D341Med (cell line): Measurements from ENCODE around the gene CLCA2.

Source experiments
- DNase-seq: peaks from one replicate; pipeline ENCODE4 v3.0.0; 2012; ENCODE audit warnings: low spot score

CLCA2 gene

GRCh38 chr1:86430376-86430775 is 6.4 kb downstream of the CLCA2 start:
- DNase-seq = no peak

GRCh38 chr1:86434059-86434458 is 10.1 kb downstream of the CLCA2 start:
- DNase-seq = no peak

- DNase-seq = no peak
Measured at GRCh38 chr1:86435327-86435726, 11.4 kb downstream of the CLCA2 start.

- DNase-seq = no peak
Measured at GRCh38 chr1:86436041-86436440, 12.1 kb downstream of the CLCA2 start.

GRCh38 chr1:86441581-86441980 is 17.6 kb downstream of the CLCA2 start:
- no peak for DNase-seq

- DNase-seq = no peak
Measured at GRCh38 chr1:86441997-86442396, 18.0 kb downstream of the CLCA2 start.

- DNase-seq = no peak
Measured at GRCh38 chr1:86445919-86446318, 21.9 kb downstream of the CLCA2 start.

- DNase-seq = no peak
Measured at GRCh38 chr1:86447198-86447790, 23.3 kb downstream of the CLCA2 start.

GRCh38 chr1:86448670-86449069 is 24.7 kb downstream of the CLCA2 start:
- no peak for DNase-seq

GRCh38 chr1:86449103-86449502 is 25.1 kb downstream of the CLCA2 start:
- DNase-seq = no peak

GRCh38 chr1:86450847-86451246 is 26.9 kb downstream of the CLCA2 start:
- DNase-seq = no peak

GRCh38 chr1:86453664-86454063 is 29.7 kb downstream of the CLCA2 start:
- no peak for DNase-seq

- no peak for DNase-seq
Measured at GRCh38 chr1:86455073-86455472, 31.1 kb downstream of the CLCA2 start.

- no peak for DNase-seq
Measured at GRCh38 chr1:86460998-86461397, 37.0 kb downstream of the CLCA2 start.

GRCh38 chr1:86461482-86461881 is 37.5 kb downstream of the CLCA2 start:
- no peak for DNase-seq

- DNase-seq = no peak
Measured at GRCh38 chr1:86464819-86465218, 40.8 kb downstream of the CLCA2 start.

- DNase-seq = no peak
Measured at GRCh38 chr1:86466109-86466844, 42.3 kb downstream of the CLCA2 start.

- DNase-seq = no peak
Measured at GRCh38 chr1:86466986-86467385, 43.0 kb downstream of the CLCA2 start.

- no peak for DNase-seq
Measured at GRCh38 chr1:86468501-86468977, 44.6 kb downstream of the CLCA2 start, which contains the start of gene CLCA1. TSS of gene CLCA1 (plus strand) at chr1:86468927. CDS start at chr1:86468972, 45 bp downstream.

GRCh38 chr1:86470859-86471258 is 46.9 kb downstream of the CLCA2 start:
- DNase-seq = no peak

- no peak for DNase-seq
Measured at GRCh38 chr1:86471291-86471690, 47.3 kb downstream of the CLCA2 start.

- DNase-seq = no peak
Measured at GRCh38 chr1:86472152-86472551, 48.2 kb downstream of the CLCA2 start.

GRCh38 chr1:86472767-86473166 is 48.8 kb downstream of the CLCA2 start:
- DNase-seq = no peak

GRCh38 chr1:86477256-86477655 is 53.3 kb downstream of the CLCA2 start:
- DNase-seq = no peak
